HepG2 (cell line): Measurements from ENCODE around the gene HEXD. TPM values are rescaled to one million over a fixed set of nuclear protein-coding genes. Genes with fewer than 3 reads are reported as not detected.

Experiments used
- JARID2 ChIP-seq: sonication (generic); formaldehyde crosslinking; IDR thresholded peaks from 2 replicates; pipeline ENCODE4 v1.8.1; 2023; ENCODE audit warnings: missing genetic modification reagents, inconsistent platforms; ENCODE audit not compliant: insufficient replicate concordance
- TMF1 ChIP-seq: sonication (generic); formaldehyde crosslinking; IDR thresholded peaks from 2 replicates; pipeline ENCODE4 v1.8.1; 2022; ENCODE audit warnings: low read depth, missing genetic modification reagents
- ZNF260 ChIP-seq: sonication (generic); formaldehyde crosslinking; IDR thresholded peaks from 2 replicates; pipeline ENCODE4 v1.4.0; 2020; ENCODE audit warnings: missing genetic modification reagents, low read depth, mild to moderate bottlenecking, borderline replicate concordance
- polyA plus RNA-seq, 8 experiments: library from polyadenylated mRNA; depleted of rRNA in 3 of 8; stranded (reverse) in 7 of 8; unstranded in 1 of 8; fragments of >200 nt; fragmentation: Illumina TruSeq in 4 of 8; extraction: Trizol in 4 of 8; gene quantifications; 2 replicates each; pipeline versions ENCODE4 v1.2.1 to v1.2.3, GENCODE V29; 2011 to 2016; ENCODE audit warnings: low read depth in 4 of 8, missing spikeins in 1 of 8, mixed read lengths in 1 of 8; ENCODE audit not compliant: insufficient read depth in 1 of 8
- total RNA-seq, 5 experiments: library from RNA; depleted of rRNA; stranded (reverse); fragments of >200 nt; fragmentation: Illumina TruSeq; extraction: Trizol; gene quantifications; 2 replicates each; pipeline ENCODE4 v1.2.3, GENCODE V29; 2016; ENCODE audit warnings: low read depth in 1 of 5
- TF ChIP-seq, protein P1 (sequence below): IDR thresholded peaks from 2 replicates; pipeline ENCODE4 v1.4.0; 2020; ENCODE audit warnings: mild to moderate bottlenecking, missing genetic modification reagents
- TF ChIP-seq, protein P2 (sequence below): sonication (generic); formaldehyde crosslinking; IDR thresholded peaks from 2 replicates; pipeline ENCODE4 v1.4.0; 2020; ENCODE audit warnings: missing genetic modification reagents
- TF ChIP-seq, protein P3 (sequence below), 2 experiments: fragments of 450-650 bp in 1 of 2; sonication (generic) in 1 of 2; formaldehyde crosslinking; IDR thresholded peaks; 2 replicates each; pipeline versions ENCODE4 v1.5.0 to v1.8.0; 2020 to 2022; ENCODE audit warnings: mild to moderate bottlenecking in 1 of 2, missing genetic modification reagents in 1 of 2
- TF ChIP-seq, protein P4 (sequence below): sonication (generic); formaldehyde crosslinking; conservative IDR thresholded peaks from 2 replicates; pipeline ENCODE4 v1.8.0; 2022; ENCODE audit warnings: low read depth, missing genetic modification reagents

Gene HEXD
- total and polyA plus RNA-seq, 2 of the 13 experiments (the other 11 are each of a cell fraction or from before 2014, with no cell fraction given), result 22.3 to 41.8 TPM

DNA sequence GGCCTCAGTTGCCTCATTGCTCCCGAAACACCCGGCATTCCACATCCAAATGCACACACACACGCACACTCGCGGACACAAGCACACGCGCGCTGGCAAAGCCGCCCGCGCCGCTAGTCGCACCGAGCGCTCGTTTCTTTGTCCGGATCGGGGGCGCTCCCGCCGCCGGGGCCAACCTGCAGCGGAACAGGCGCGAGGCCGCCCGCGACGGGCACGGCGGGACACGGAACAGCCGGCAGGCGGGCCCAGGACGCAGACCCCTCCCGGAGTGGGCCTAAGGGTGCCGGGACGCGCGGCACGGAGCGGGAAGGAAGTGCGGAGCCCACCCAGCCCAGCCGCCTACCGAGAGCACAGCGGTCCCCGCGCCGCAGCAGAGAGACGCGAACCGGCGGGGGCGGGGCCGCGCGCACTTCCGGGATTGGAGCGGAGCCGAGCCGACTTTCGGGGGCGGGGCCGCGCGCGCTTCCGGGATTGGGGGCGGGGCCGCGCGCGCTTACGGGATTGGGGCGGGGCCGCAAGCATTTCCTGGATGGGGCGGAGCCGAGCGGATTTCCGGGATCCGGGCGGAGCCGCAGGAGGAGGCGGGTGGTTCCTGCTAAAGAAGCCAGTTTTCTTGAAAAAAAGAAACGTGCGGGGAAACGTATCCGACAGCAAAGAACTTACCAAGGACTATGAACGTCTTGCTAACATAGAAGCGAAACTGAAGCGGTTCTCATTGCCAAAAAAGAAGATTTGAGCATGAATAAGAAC lies 32.4 kb downstream of the HEXD start, which contains the start of gene CYBC1 (continued):
- TF ChIP-seq, protein P1, sequence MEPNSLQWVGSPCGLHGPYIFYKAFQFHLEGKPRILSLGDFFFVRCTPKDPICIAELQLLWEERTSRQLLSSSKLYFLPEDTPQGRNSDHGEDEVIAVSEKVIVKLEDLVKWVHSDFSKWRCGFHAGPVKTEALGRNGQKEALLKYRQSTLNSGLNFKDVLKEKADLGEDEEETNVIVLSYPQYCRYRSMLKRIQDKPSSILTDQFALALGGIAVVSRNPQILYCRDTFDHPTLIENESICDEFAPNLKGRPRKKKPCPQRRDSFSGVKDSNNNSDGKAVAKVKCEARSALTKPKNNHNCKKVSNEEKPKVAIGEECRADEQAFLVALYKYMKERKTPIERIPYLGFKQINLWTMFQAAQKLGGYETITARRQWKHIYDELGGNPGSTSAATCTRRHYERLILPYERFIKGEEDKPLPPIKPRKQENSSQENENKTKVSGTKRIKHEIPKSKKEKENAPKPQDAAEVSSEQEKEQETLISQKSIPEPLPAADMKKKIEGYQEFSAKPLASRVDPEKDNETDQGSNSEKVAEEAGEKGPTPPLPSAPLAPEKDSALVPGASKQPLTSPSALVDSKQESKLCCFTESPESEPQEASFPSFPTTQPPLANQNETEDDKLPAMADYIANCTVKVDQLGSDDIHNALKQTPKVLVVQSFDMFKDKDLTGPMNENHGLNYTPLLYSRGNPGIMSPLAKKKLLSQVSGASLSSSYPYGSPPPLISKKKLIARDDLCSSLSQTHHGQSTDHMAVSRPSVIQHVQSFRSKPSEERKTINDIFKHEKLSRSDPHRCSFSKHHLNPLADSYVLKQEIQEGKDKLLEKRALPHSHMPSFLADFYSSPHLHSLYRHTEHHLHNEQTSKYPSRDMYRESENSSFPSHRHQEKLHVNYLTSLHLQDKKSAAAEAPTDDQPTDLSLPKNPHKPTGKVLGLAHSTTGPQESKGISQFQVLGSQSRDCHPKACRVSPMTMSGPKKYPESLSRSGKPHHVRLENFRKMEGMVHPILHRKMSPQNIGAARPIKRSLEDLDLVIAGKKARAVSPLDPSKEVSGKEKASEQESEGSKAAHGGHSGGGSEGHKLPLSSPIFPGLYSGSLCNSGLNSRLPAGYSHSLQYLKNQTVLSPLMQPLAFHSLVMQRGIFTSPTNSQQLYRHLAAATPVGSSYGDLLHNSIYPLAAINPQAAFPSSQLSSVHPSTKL (CRISPR knock-in tag), result peak; percentile 26; the same call in 1 of the 2 replicates
- peak; percentile 6 for TF ChIP-seq JARID2 (CRISPR knock-in tag)
- TF ChIP-seq, protein P2, sequence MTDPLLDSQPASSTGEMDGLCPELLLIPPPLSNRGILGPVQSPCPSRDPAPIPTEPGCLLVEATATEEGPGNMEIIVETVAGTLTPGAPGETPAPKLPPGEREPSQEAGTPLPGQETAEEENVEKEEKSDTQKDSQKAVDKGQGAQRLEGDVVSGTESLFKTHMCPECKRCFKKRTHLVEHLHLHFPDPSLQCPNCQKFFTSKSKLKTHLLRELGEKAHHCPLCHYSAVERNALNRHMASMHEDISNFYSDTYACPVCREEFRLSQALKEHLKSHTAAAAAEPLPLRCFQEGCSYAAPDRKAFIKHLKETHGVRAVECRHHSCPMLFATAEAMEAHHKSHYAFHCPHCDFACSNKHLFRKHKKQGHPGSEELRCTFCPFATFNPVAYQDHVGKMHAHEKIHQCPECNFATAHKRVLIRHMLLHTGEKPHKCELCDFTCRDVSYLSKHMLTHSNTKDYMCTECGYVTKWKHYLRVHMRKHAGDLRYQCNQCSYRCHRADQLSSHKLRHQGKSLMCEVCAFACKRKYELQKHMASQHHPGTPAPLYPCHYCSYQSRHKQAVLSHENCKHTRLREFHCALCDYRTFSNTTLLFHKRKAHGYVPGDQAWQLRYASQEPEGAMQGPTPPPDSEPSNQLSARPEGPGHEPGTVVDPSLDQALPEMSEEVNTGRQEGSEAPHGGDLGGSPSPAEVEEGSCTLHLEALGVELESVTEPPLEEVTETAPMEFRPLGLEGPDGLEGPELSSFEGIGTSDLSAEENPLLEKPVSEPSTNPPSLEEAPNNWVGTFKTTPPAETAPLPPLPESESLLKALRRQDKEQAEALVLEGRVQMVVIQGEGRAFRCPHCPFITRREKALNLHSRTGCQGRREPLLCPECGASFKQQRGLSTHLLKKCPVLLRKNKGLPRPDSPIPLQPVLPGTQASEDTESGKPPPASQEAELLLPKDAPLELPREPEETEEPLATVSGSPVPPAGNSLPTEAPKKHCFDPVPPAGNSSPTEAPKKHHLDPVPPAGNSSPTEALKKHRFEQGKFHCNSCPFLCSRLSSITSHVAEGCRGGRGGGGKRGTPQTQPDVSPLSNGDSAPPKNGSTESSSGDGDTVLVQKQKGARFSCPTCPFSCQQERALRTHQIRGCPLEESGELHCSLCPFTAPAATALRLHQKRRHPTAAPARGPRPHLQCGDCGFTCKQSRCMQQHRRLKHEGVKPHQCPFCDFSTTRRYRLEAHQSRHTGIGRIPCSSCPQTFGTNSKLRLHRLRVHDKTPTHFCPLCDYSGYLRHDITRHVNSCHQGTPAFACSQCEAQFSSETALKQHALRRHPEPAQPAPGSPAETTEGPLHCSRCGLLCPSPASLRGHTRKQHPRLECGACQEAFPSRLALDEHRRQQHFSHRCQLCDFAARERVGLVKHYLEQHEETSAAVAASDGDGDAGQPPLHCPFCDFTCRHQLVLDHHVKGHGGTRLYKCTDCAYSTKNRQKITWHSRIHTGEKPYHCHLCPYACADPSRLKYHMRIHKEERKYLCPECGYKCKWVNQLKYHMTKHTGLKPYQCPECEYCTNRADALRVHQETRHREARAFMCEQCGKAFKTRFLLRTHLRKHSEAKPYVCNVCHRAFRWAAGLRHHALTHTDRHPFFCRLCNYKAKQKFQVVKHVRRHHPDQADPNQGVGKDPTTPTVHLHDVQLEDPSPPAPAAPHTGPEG (CRISPR knock-in tag), result no peak
- TF ChIP-seq, protein P3, sequence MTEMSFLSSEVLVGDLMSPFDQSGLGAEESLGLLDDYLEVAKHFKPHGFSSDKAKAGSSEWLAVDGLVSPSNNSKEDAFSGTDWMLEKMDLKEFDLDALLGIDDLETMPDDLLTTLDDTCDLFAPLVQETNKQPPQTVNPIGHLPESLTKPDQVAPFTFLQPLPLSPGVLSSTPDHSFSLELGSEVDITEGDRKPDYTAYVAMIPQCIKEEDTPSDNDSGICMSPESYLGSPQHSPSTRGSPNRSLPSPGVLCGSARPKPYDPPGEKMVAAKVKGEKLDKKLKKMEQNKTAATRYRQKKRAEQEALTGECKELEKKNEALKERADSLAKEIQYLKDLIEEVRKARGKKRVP (CRISPR knock-in tag; IDR thresholded peaks at IDR 0.05), result peak in 1 of 2 experiments; percentile 39; a peak in 1 of 4 replicates
- peak; percentile 88; the same call in 1 of the 2 replicates for TF ChIP-seq TMF1 (CRISPR knock-in tag)
- TF ChIP-seq, protein P4, sequence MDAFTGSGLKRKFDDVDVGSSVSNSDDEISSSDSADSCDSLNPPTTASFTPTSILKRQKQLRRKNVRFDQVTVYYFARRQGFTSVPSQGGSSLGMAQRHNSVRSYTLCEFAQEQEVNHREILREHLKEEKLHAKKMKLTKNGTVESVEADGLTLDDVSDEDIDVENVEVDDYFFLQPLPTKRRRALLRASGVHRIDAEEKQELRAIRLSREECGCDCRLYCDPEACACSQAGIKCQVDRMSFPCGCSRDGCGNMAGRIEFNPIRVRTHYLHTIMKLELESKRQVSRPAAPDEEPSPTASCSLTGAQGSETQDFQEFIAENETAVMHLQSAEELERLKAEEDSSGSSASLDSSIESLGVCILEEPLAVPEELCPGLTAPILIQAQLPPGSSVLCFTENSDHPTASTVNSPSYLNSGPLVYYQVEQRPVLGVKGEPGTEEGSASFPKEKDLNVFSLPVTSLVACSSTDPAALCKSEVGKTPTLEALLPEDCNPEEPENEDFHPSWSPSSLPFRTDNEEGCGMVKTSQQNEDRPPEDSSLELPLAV, result 0 out of 2 replicates have a peak, but pooled peaks have one; percentile 60
- no peak for TF ChIP-seq ZNF260 (CRISPR knock-in tag)
